H9 (cell line): ENCODE measurements around the gene SGSM2. TPM values are rescaled to one million over a fixed set of nuclear protein-coding genes. Genes with fewer than 3 reads are reported as not detected.

ENCODE experiments used
- DNase-seq: peaks from one replicate; pipeline ENCODE4 v3.0.0-alpha.2; 2017
- H2AFZ ChIP-seq: one replicate; pipeline ENCODE4 v1.6.1; 2013; ENCODE audit warnings: mild to moderate bottlenecking, low read length, control low read depth, moderate library complexity
- H2AK5ac ChIP-seq: 2 replicates; pipeline ENCODE4 v1.6.1; 2013; ENCODE audit warnings: low read length, control low read depth, mixed read lengths; ENCODE audit not compliant: insufficient read length
- H2BK120ac ChIP-seq: one replicate; pipeline ENCODE4 v1.6.1; 2013; ENCODE audit warnings: low read depth, mild to moderate bottlenecking, low read length, control low read depth, inconsistent platforms; ENCODE audit not compliant: poor library complexity, severe bottlenecking
- H2BK12ac ChIP-seq: 2 replicates; pipeline ENCODE4 v1.6.1; 2013; ENCODE audit warnings: low read length, control low read depth, mixed read lengths, low read depth; ENCODE audit not compliant: insufficient read length
- H2BK15ac ChIP-seq: 2 replicates; pipeline ENCODE4 v1.6.1; 2013; ENCODE audit warnings: low read depth, low read length, control low read depth
- H2BK20ac ChIP-seq: one replicate; pipeline ENCODE4 v1.6.1; 2013; ENCODE audit warnings: low read depth, mild to moderate bottlenecking, low read length, control low read depth, inconsistent platforms; ENCODE audit not compliant: poor library complexity, severe bottlenecking
- H2BK5ac ChIP-seq: 2 replicates; pipeline ENCODE4 v1.6.1; 2013; ENCODE audit warnings: low read length, control low read depth, mixed read lengths; ENCODE audit not compliant: insufficient read length
- H3K14ac ChIP-seq: 2 replicates; pipeline ENCODE4 v1.6.1; 2013; ENCODE audit warnings: low read length, control low read depth; ENCODE audit not compliant: insufficient read depth
- H3K18ac ChIP-seq: 2 replicates; pipeline ENCODE4 v1.6.1; 2013; ENCODE audit warnings: low read depth, mild to moderate bottlenecking, mixed read lengths, low read length, control low read depth; ENCODE audit not compliant: insufficient read length
- H3K23ac ChIP-seq: 2 replicates; pipeline ENCODE4 v1.6.1; 2013; ENCODE audit warnings: low read length, control low read depth, mixed read lengths, low read depth; ENCODE audit not compliant: insufficient read length
- H3K23me2 ChIP-seq: 2 replicates; pipeline ENCODE4 v1.6.1; 2013; ENCODE audit warnings: low read depth, mild to moderate bottlenecking, mixed read lengths, low read length, control low read depth; ENCODE audit not compliant: insufficient read length, poor library complexity, severe bottlenecking
- H3K27ac ChIP-seq: 2 replicates; pipeline ENCODE4 v1.5.1; 2013; ENCODE audit warnings: low read length, control low read depth, mixed read lengths, low read depth; ENCODE audit not compliant: insufficient read length
- H3K27me3 ChIP-seq: 2 replicates; pipeline ENCODE4 v1.6.1; 2013; ENCODE audit warnings: low read length, control low read depth, inconsistent platforms; ENCODE audit not compliant: insufficient read depth
- H3K4ac ChIP-seq: 2 replicates; pipeline ENCODE4 v1.6.1; 2013; ENCODE audit warnings: low read depth, mild to moderate bottlenecking, control low read depth, inconsistent platforms, low read length, moderate library complexity
- H3K4me1 ChIP-seq: 2 replicates; pipeline ENCODE4 v1.6.1; 2013; ENCODE audit warnings: low read length, control low read depth, inconsistent platforms; ENCODE audit not compliant: insufficient read depth
- H3K4me2 ChIP-seq: 2 replicates; pipeline ENCODE4 v1.6.1; 2013; ENCODE audit warnings: low read length, control low read depth, mixed read lengths; ENCODE audit not compliant: insufficient read length, insufficient read depth
- H3K56ac ChIP-seq: 2 replicates; pipeline ENCODE4 v1.6.1; 2013; ENCODE audit warnings: low read depth, mild to moderate bottlenecking, mixed read lengths, low read length, control low read depth; ENCODE audit not compliant: insufficient read length
- H3K79me1 ChIP-seq: 2 replicates; pipeline ENCODE4 v1.6.1; 2013; ENCODE audit warnings: low read depth, mild to moderate bottlenecking, moderate library complexity, low read length, control low read depth, inconsistent platforms; ENCODE audit not compliant: insufficient read depth, poor library complexity, severe bottlenecking
- H3K79me2 ChIP-seq: 2 replicates; pipeline ENCODE4 v1.6.1; 2013; ENCODE audit warnings: low read length, control low read depth, inconsistent platforms; ENCODE audit not compliant: insufficient read depth
- H3K9ac ChIP-seq: 2 replicates; pipeline ENCODE4 v1.6.1; 2013; ENCODE audit warnings: low read length, control low read depth, mixed read lengths; ENCODE audit not compliant: insufficient read length; ENCODE audit errors: extremely low read depth
- H3K9me3 ChIP-seq: one replicate; pipeline ENCODE4 v1.6.1; 2013; ENCODE audit warnings: low read depth, low read length, inconsistent platforms; ENCODE audit not compliant: control insufficient read depth
- H3T11ph ChIP-seq: one replicate; pipeline ENCODE4 v1.6.1; 2013; ENCODE audit warnings: mild to moderate bottlenecking, low read length, control low read depth, inconsistent platforms
- H4K20me1 ChIP-seq: one replicate; pipeline ENCODE4 v1.6.1; 2013; ENCODE audit not compliant: control insufficient read depth, insufficient read length, insufficient read depth
- H4K5ac ChIP-seq: 2 replicates; pipeline ENCODE4 v1.6.1; 2013; ENCODE audit warnings: low read depth, mild to moderate bottlenecking, mixed read lengths, low read length, control low read depth; ENCODE audit not compliant: insufficient read length
- H4K8ac ChIP-seq: replicated peaks from 2 replicates; pipeline ENCODE4 v1.6.1; 2013; ENCODE audit warnings: low read length, control low read depth, mixed read lengths, low read depth; ENCODE audit not compliant: insufficient read length
- H4K91ac ChIP-seq: 2 replicates; pipeline ENCODE4 v1.6.1; 2013; ENCODE audit warnings: low read depth, mild to moderate bottlenecking, moderate library complexity, mixed read lengths, low read length, control low read depth; ENCODE audit not compliant: insufficient read length
- H3K27ac Mint-ChIP-seq, 3 experiments: 2 replicates in 2 of 3; 3 replicates in 1 of 3; pipeline ENCODE4 v1.8.0; 2020 to 2021; ENCODE audit warnings: mixed read lengths in 3 of 3, mild to moderate bottlenecking in 1 of 3, moderate library complexity in 1 of 3
- H3K27me3 Mint-ChIP-seq: 2 replicates; pipeline ENCODE4 v1.8.0; 2021; ENCODE audit warnings: low read depth, mild to moderate bottlenecking, moderate library complexity, mixed read lengths
- H3K36me3 Mint-ChIP-seq, 3 experiments: 2 replicates in 2 of 3; 3 replicates in 1 of 3; pipeline ENCODE4 v1.8.0; 2020 to 2021; ENCODE audit warnings: low read depth in 3 of 3, mixed read lengths in 3 of 3; ENCODE audit not compliant: insufficient read depth in 1 of 3
- H3K4me1 Mint-ChIP-seq, 2 experiments: 2 replicates each; pipeline ENCODE4 v1.8.0; 2020; ENCODE audit warnings: mixed read lengths in 2 of 2
- H3K4me3 Mint-ChIP-seq, 2 experiments: 2 replicates in 1 of 2; 3 replicates in 1 of 2; pipeline ENCODE4 v1.8.0; 2020 to 2021; ENCODE audit warnings: mild to moderate bottlenecking in 2 of 2, mixed read lengths in 2 of 2, moderate library complexity in 1 of 2
- H3K9me3 Mint-ChIP-seq, 2 experiments: 2 replicates in 1 of 2; 3 replicates in 1 of 2; pipeline ENCODE4 v1.8.0; 2020; ENCODE audit warnings: mild to moderate bottlenecking in 2 of 2, mixed read lengths in 2 of 2, moderate library complexity in 1 of 2
- WGBS: extraction: QIAGEN DNeasy Blood & Tissue Kit; methylation state at CpG from one replicate; pipeline ENCODE4 v1.1.7; 2013; ENCODE audit warnings: missing lambda C conversion rate, low lambda C conversion rate, mixed read lengths; ENCODE audit not compliant: insufficient read length; ENCODE audit errors: extremely low coverage; 5-methylcytosine and 5-hydroxymethylcytosine counted together
- total RNA-seq: library from RNA; stranded (reverse); gene quantifications from 2 replicates; pipeline ENCODE4 v1.2.1, GENCODE V29; 2021
- TF ChIP-seq, protein P1 (sequence below): fragments of 200-600 bp; sonication (generic); conservative IDR thresholded peaks from 3 replicates; pipeline ENCODE4 v1.8.0; 2021; ENCODE audit warnings: antibody characterized with exemption, mild to moderate bottlenecking

Gene SGSM2
- total RNA-seq, 1 experiment from 2014 or later: 45.6 TPM

DNA sequence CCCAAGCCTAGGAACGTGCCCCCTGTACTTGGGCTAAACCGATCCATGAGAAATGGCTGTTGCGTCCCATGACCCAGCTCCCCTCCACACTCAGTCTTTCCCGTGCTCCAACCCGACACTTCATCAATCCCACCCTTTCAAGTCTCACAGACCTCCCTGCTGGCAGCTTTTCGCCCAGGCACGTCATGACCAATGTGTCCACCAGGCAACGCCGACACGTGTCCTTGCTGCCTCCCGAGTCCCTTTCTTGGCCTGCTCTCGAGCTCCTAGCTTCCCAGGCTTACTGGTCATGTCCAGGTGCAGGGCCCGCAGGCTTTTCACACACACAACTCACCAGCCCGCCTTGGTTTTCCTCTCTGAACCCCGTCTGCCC, 51.4 kb downstream of the SGSM2 start:
- H3K56ac ChIP-seq: no peak overlapping the region
- no peak overlapping the region for H4K5ac ChIP-seq
- H3K27ac Mint-ChIP-seq: peak overlapping the region in 2 of 3 experiments; percentile 91 to 92; a peak in 4 of 7 replicates
- peak; percentile 76 for DNase-seq
- H3T11ph ChIP-seq: no peak overlapping the region
- H4K20me1 ChIP-seq: no peaks in the 10 kb centered on the region
- no peak overlapping the region for H2BK20ac ChIP-seq
- no peak overlapping the region for H2BK120ac ChIP-seq
- H3K18ac ChIP-seq: no peak overlapping the region
- no peaks in the 10 kb centered on the region for H3K27me3 Mint-ChIP-seq
- WGBS: no CpG with 5 or more reads among the region's 15 CpGs
- H3K4me3 Mint-ChIP-seq: no peak overlapping the region; a peak in 1 of 5 replicates
- H3K79me1 ChIP-seq: no peaks in the 10 kb centered on the region
- H2BK15ac ChIP-seq: no peak overlapping the region
- H3K4me2 ChIP-seq: no peak overlapping the region
- TF ChIP-seq, protein P1, sequence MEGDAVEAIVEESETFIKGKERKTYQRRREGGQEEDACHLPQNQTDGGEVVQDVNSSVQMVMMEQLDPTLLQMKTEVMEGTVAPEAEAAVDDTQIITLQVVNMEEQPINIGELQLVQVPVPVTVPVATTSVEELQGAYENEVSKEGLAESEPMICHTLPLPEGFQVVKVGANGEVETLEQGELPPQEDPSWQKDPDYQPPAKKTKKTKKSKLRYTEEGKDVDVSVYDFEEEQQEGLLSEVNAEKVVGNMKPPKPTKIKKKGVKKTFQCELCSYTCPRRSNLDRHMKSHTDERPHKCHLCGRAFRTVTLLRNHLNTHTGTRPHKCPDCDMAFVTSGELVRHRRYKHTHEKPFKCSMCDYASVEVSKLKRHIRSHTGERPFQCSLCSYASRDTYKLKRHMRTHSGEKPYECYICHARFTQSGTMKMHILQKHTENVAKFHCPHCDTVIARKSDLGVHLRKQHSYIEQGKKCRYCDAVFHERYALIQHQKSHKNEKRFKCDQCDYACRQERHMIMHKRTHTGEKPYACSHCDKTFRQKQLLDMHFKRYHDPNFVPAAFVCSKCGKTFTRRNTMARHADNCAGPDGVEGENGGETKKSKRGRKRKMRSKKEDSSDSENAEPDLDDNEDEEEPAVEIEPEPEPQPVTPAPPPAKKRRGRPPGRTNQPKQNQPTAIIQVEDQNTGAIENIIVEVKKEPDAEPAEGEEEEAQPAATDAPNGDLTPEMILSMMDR: peak; percentile 27; the same call in 1 of the 3 replicates
- H3K23me2 ChIP-seq: peaks cover 4% of the 10 kb centered on the region
- no peaks in the 10 kb centered on the region for H3K9me3 ChIP-seq
- H3K14ac ChIP-seq: no peak overlapping the region; the same call in 1 of the 2 replicates
- H3K9me3 Mint-ChIP-seq: no peaks in the 10 kb centered on the region
- no peak overlapping the region for H4K8ac ChIP-seq
- peaks cover 5 to 37% (median 27%) of the 10 kb centered on the region in 3 experiments; a peak in 6 of 7 replicates for H3K36me3 Mint-ChIP-seq
- no peak overlapping the region for H2AFZ ChIP-seq
- no peak overlapping the region for H4K91ac ChIP-seq
- H3K4me1 ChIP-seq: no peaks in the 10 kb centered on the region; the same call in 1 of the 2 replicates
- H3K23ac ChIP-seq: no peak overlapping the region
- no peaks in the 10 kb centered on the region for H3K27me3 ChIP-seq
- H3K4me1 Mint-ChIP-seq: peaks cover 29 to 39% of the 10 kb centered on the region in 2 experiments
- H3K79me2 ChIP-seq: no peaks in the 10 kb centered on the region
- no peak overlapping the region for H3K4ac ChIP-seq
- H2BK5ac ChIP-seq: no peak overlapping the region
- no peak overlapping the region for H3K9ac ChIP-seq
- H2AK5ac ChIP-seq: no peak overlapping the region
- H3K27ac ChIP-seq: no peak overlapping the region
- no peak overlapping the region for H2BK12ac ChIP-seq
